Inflammatory macrophage (primary cell): ENCODE data around the gene TEPSIN.

Experiments used
- DNase-seq, 2 donors: peaks; one replicate each; pipeline ENCODE4 v3.0.0-alpha.2; 2020 to 2022

Gene TEPSIN

DNA sequence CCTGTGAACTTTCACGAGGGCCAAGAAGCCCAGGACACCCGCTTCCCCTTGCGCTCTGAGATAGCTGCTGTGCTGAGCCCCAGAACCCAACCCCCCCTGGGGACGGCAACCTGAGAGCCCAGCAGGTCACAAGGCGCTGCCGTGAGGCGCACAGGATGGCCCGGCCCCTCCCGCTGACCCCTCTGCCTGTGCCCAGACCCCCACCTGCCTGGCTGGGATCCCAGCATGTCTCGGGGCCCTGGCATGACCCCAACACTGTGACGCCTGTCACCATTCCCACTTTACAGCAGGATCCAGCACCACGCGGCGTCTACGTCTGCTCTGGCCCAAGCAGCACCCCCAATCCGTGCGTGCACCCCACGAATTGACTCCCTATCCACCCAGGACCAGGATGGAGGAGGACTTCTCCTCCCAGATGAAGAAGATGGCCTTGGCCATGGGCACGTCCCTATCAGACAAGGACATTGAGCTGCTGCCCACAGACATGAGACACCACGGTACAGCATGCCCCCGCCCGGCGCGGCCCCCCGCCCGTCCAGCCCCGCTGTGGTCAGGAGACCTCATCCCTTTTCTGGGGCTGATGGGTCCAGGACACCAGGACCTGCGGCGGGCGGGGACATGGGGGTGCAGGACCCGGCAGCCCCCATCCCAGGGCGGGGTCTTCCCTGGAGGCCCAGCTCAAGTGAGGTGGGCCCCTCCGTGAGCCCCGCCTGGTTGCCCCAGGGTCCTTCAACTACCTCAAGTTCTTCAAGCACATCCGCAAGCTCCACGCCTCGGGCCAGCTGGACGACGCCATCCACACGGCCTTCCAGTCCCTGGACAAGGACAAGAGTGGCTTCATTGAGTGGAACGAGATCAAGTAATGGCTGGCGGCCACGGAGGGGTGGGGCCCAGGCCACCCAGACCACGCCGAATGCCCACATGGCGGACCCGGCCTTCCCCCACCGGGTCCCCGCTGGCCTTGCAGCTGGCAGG lies 57.7 kb downstream of the TEPSIN start:
- DNase-seq = no peak

DNA sequence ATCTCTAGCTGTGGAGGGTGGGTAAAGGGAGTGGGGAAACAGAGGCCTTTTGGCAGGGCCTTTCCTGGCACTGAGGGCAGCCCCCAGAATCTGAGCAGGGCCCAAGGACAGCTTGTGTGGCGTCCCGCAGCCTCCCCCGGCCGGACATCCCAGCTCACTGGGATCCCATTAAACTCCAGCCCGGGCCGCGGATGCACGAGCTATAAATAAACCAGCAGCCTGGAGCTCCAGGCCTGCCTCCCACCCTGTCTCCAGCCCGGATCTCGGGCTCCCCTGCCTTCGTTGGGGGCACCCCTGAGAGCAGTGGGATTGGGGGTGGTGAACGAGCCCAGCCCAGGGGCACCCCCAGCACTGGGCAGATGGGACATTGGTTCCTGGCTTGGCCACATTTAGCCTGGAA lies 59.0 kb downstream of the TEPSIN start:
- DNase-seq = no peak

DNA sequence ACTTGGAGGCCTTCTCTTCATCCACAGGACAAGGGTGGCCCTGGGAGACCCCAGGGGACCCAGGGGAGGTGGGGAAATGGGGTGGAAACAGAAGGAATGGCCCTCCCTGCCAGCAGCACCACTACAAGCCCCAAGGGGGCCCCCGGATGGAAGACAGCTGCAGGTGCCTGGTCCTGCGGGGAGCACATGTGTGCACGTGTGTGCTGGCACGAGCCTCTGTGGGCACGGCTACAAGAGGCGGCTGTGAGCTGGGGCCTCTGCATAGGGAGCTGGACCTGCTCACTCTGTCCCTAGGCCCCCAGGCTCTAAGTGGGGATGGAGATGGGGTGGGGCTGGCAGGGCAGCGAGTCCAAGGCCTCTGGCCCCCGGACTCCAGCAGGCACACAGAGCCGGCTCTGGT lies 59.6 kb downstream of the TEPSIN start:
- no peak for DNase-seq
